Glomerular visceral epithelial cell (primary cell): ENCODE results near the gene CEMIP.
"Not testable (repeated sequence)": the region's sequence is repeated elsewhere in the genome, so short reads cannot be mapped to it uniquely, and the experiment has no call there.

ENCODE experiments used
- DNase-seq: peaks from one replicate; pipeline ENCODE4 v3.0.0-alpha.2; 2016; ENCODE audit errors: extremely low spot score

CEMIP gene

GRCh38 chr15:80951941-80952340, 172.8 kb downstream of the CEMIP start:
- no peak for DNase-seq

- no peak for DNase-seq
Observed at GRCh38 chr15:80953001-80953952, 174.1 kb downstream of the CEMIP start.

GRCh38 chr15:80953953-80954778, 175.0 kb downstream of the CEMIP start:
- no peak for DNase-seq

- peak; percentile 97 for DNase-seq
Observed at GRCh38 chr15:80955571-80956452, 176.6 kb downstream of the CEMIP start.

GRCh38 chr15:80957556-80957955, 178.4 kb downstream of the CEMIP start:
- DNase-seq, result no peak

GRCh38 chr15:80957976-80958375, 178.8 kb downstream of the CEMIP start:
- no peak for DNase-seq

- DNase-seq, result no peak
Observed at GRCh38 chr15:80958818-80959495, 179.8 kb downstream of the CEMIP start.

GRCh38 chr15:80965454-80965853, 186.3 kb downstream of the CEMIP start:
- DNase-seq, result not testable (repeated sequence)

- no peak for DNase-seq
Observed at GRCh38 chr15:80966431-80967197, 187.4 kb downstream of the CEMIP start.

- peak; percentile 71 for DNase-seq
Observed at GRCh38 chr15:80967451-80967850, 188.3 kb downstream of the CEMIP start.

GRCh38 chr15:80967991-80968510, 188.9 kb downstream of the CEMIP start:
- no peak for DNase-seq

GRCh38 chr15:80969316-80969715, 190.1 kb downstream of the CEMIP start:
- no peak for DNase-seq

GRCh38 chr15:80970018-80970657, 191.0 kb downstream of the CEMIP start:
- peak; percentile 73 for DNase-seq

GRCh38 chr15:80970658-80971057, 191.5 kb downstream of the CEMIP start:
- no peak for DNase-seq

GRCh38 chr15:80971143-80971542, 192.0 kb downstream of the CEMIP start:
- DNase-seq, result no peak

GRCh38 chr15:80972276-80972675, 193.1 kb downstream of the CEMIP start:
- no peak for DNase-seq

- DNase-seq, result no peak
Observed at GRCh38 chr15:80974914-80975313, 195.7 kb downstream of the CEMIP start.

GRCh38 chr15:80976851-80977250, 197.7 kb downstream of the CEMIP start:
- no peak for DNase-seq

- no peak for DNase-seq
Observed at GRCh38 chr15:80977627-80978036, 198.5 kb downstream of the CEMIP start.
